H9 (cell line): Measurements from ENCODE around the gene C7orf57. TPM values are rescaled to one million over a fixed set of nuclear protein-coding genes. Genes with fewer than 3 reads are reported as not detected.

ENCODE experiments used
- DNase-seq: peaks from one replicate; pipeline ENCODE4 v3.0.0-alpha.2; 2017
- H2AFZ ChIP-seq: one replicate; pipeline ENCODE4 v1.6.1; 2013; ENCODE audit warnings: mild to moderate bottlenecking, low read length, control low read depth, moderate library complexity
- H2AK5ac ChIP-seq: 2 replicates; pipeline ENCODE4 v1.6.1; 2013; ENCODE audit warnings: low read length, control low read depth, mixed read lengths; ENCODE audit not compliant: insufficient read length
- H2BK120ac ChIP-seq: one replicate; pipeline ENCODE4 v1.6.1; 2013; ENCODE audit warnings: low read depth, mild to moderate bottlenecking, low read length, control low read depth, inconsistent platforms; ENCODE audit not compliant: poor library complexity, severe bottlenecking
- H2BK12ac ChIP-seq: 2 replicates; pipeline ENCODE4 v1.6.1; 2013; ENCODE audit warnings: low read length, control low read depth, mixed read lengths, low read depth; ENCODE audit not compliant: insufficient read length
- H2BK15ac ChIP-seq: 2 replicates; pipeline ENCODE4 v1.6.1; 2013; ENCODE audit warnings: low read depth, low read length, control low read depth
- H2BK20ac ChIP-seq: one replicate; pipeline ENCODE4 v1.6.1; 2013; ENCODE audit warnings: low read depth, mild to moderate bottlenecking, low read length, control low read depth, inconsistent platforms; ENCODE audit not compliant: poor library complexity, severe bottlenecking
- H2BK5ac ChIP-seq: 2 replicates; pipeline ENCODE4 v1.6.1; 2013; ENCODE audit warnings: low read length, control low read depth, mixed read lengths; ENCODE audit not compliant: insufficient read length
- H3K14ac ChIP-seq: 2 replicates; pipeline ENCODE4 v1.6.1; 2013; ENCODE audit warnings: low read length, control low read depth; ENCODE audit not compliant: insufficient read depth
- H3K18ac ChIP-seq: 2 replicates; pipeline ENCODE4 v1.6.1; 2013; ENCODE audit warnings: low read depth, mild to moderate bottlenecking, mixed read lengths, low read length, control low read depth; ENCODE audit not compliant: insufficient read length
- H3K23ac ChIP-seq: 2 replicates; pipeline ENCODE4 v1.6.1; 2013; ENCODE audit warnings: low read length, control low read depth, mixed read lengths, low read depth; ENCODE audit not compliant: insufficient read length
- H3K23me2 ChIP-seq: 2 replicates; pipeline ENCODE4 v1.6.1; 2013; ENCODE audit warnings: low read depth, mild to moderate bottlenecking, mixed read lengths, low read length, control low read depth; ENCODE audit not compliant: insufficient read length, poor library complexity, severe bottlenecking
- H3K27ac ChIP-seq: 2 replicates; pipeline ENCODE4 v1.5.1; 2013; ENCODE audit warnings: low read length, control low read depth, mixed read lengths, low read depth; ENCODE audit not compliant: insufficient read length
- H3K27me3 ChIP-seq: 2 replicates; pipeline ENCODE4 v1.6.1; 2013; ENCODE audit warnings: low read length, control low read depth, inconsistent platforms; ENCODE audit not compliant: insufficient read depth
- H3K4ac ChIP-seq: 2 replicates; pipeline ENCODE4 v1.6.1; 2013; ENCODE audit warnings: low read depth, mild to moderate bottlenecking, control low read depth, inconsistent platforms, low read length, moderate library complexity
- H3K4me1 ChIP-seq: 2 replicates; pipeline ENCODE4 v1.6.1; 2013; ENCODE audit warnings: low read length, control low read depth, inconsistent platforms; ENCODE audit not compliant: insufficient read depth
- H3K4me2 ChIP-seq: 2 replicates; pipeline ENCODE4 v1.6.1; 2013; ENCODE audit warnings: low read length, control low read depth, mixed read lengths; ENCODE audit not compliant: insufficient read length, insufficient read depth
- H3K56ac ChIP-seq: 2 replicates; pipeline ENCODE4 v1.6.1; 2013; ENCODE audit warnings: low read depth, mild to moderate bottlenecking, mixed read lengths, low read length, control low read depth; ENCODE audit not compliant: insufficient read length
- H3K79me1 ChIP-seq: 2 replicates; pipeline ENCODE4 v1.6.1; 2013; ENCODE audit warnings: low read depth, mild to moderate bottlenecking, moderate library complexity, low read length, control low read depth, inconsistent platforms; ENCODE audit not compliant: insufficient read depth, poor library complexity, severe bottlenecking
- H3K79me2 ChIP-seq: 2 replicates; pipeline ENCODE4 v1.6.1; 2013; ENCODE audit warnings: low read length, control low read depth, inconsistent platforms; ENCODE audit not compliant: insufficient read depth
- H3K9ac ChIP-seq: 2 replicates; pipeline ENCODE4 v1.6.1; 2013; ENCODE audit warnings: low read length, control low read depth, mixed read lengths; ENCODE audit not compliant: insufficient read length; ENCODE audit errors: extremely low read depth
- H3K9me3 ChIP-seq: one replicate; pipeline ENCODE4 v1.6.1; 2013; ENCODE audit warnings: low read depth, low read length, inconsistent platforms; ENCODE audit not compliant: control insufficient read depth
- H3T11ph ChIP-seq: one replicate; pipeline ENCODE4 v1.6.1; 2013; ENCODE audit warnings: mild to moderate bottlenecking, low read length, control low read depth, inconsistent platforms
- H4K20me1 ChIP-seq: one replicate; pipeline ENCODE4 v1.6.1; 2013; ENCODE audit not compliant: control insufficient read depth, insufficient read length, insufficient read depth
- H4K5ac ChIP-seq: 2 replicates; pipeline ENCODE4 v1.6.1; 2013; ENCODE audit warnings: low read depth, mild to moderate bottlenecking, mixed read lengths, low read length, control low read depth; ENCODE audit not compliant: insufficient read length
- H4K8ac ChIP-seq: replicated peaks from 2 replicates; pipeline ENCODE4 v1.6.1; 2013; ENCODE audit warnings: low read length, control low read depth, mixed read lengths, low read depth; ENCODE audit not compliant: insufficient read length
- H4K91ac ChIP-seq: 2 replicates; pipeline ENCODE4 v1.6.1; 2013; ENCODE audit warnings: low read depth, mild to moderate bottlenecking, moderate library complexity, mixed read lengths, low read length, control low read depth; ENCODE audit not compliant: insufficient read length
- H3K27ac Mint-ChIP-seq, 3 experiments: 2 replicates in 2 of 3; 3 replicates in 1 of 3; pipeline ENCODE4 v1.8.0; 2020 to 2021; ENCODE audit warnings: mixed read lengths in 3 of 3, mild to moderate bottlenecking in 1 of 3, moderate library complexity in 1 of 3
- H3K27me3 Mint-ChIP-seq: 2 replicates; pipeline ENCODE4 v1.8.0; 2021; ENCODE audit warnings: low read depth, mild to moderate bottlenecking, moderate library complexity, mixed read lengths
- H3K36me3 Mint-ChIP-seq, 3 experiments: 2 replicates in 2 of 3; 3 replicates in 1 of 3; pipeline ENCODE4 v1.8.0; 2020 to 2021; ENCODE audit warnings: low read depth in 3 of 3, mixed read lengths in 3 of 3; ENCODE audit not compliant: insufficient read depth in 1 of 3
- H3K4me1 Mint-ChIP-seq, 2 experiments: 2 replicates each; pipeline ENCODE4 v1.8.0; 2020; ENCODE audit warnings: mixed read lengths in 2 of 2
- H3K4me3 Mint-ChIP-seq, 2 experiments: 2 replicates in 1 of 2; 3 replicates in 1 of 2; pipeline ENCODE4 v1.8.0; 2020 to 2021; ENCODE audit warnings: mild to moderate bottlenecking in 2 of 2, mixed read lengths in 2 of 2, moderate library complexity in 1 of 2
- H3K9me3 Mint-ChIP-seq, 2 experiments: 2 replicates in 1 of 2; 3 replicates in 1 of 2; pipeline ENCODE4 v1.8.0; 2020; ENCODE audit warnings: mild to moderate bottlenecking in 2 of 2, mixed read lengths in 2 of 2, moderate library complexity in 1 of 2
- CTCF ChIP-seq: fragments of 200-600 bp; sonication (generic); conservative IDR thresholded peaks from 3 replicates; pipeline ENCODE4 v1.8.0; 2021; ENCODE audit warnings: antibody characterized with exemption, mild to moderate bottlenecking
- WGBS: extraction: QIAGEN DNeasy Blood & Tissue Kit; methylation state at CpG from one replicate; pipeline ENCODE4 v1.1.7; 2013; ENCODE audit warnings: missing lambda C conversion rate, low lambda C conversion rate, mixed read lengths; ENCODE audit not compliant: insufficient read length; ENCODE audit errors: extremely low coverage; 5-methylcytosine and 5-hydroxymethylcytosine counted together
- total RNA-seq: library from RNA; stranded (reverse); gene quantifications from 2 replicates; pipeline ENCODE4 v1.2.1, GENCODE V29; 2021

Gene C7orf57
- total RNA-seq, 1 experiment from 2014 or later = not detected

GRCh38 chr7:48035967-48036478 lies 680 bp downstream of the C7orf57 start:
- H3K4me1 ChIP-seq = peaks cover 13% of the 10 kb centered on the region; the same call in 1 of the 2 replicates
- H3K27me3 Mint-ChIP-seq = peaks cover 54% of the 10 kb centered on the region
- no peak overlapping the region for H3K4ac ChIP-seq
- no peak overlapping the region for H2BK15ac ChIP-seq
- WGBS = no CpG with 5 or more reads among the region's 42 CpGs
- H3K27me3 ChIP-seq = peaks cover 19% of the 10 kb centered on the region; the same call in 1 of the 2 replicates
- H3K27ac ChIP-seq = no peak overlapping the region
- H3K23me2 ChIP-seq = peaks cover 13% of the 10 kb centered on the region
- H2AK5ac ChIP-seq = no peak overlapping the region
- H3K4me1 Mint-ChIP-seq = peaks cover 43 to 51% of the 10 kb centered on the region in 2 experiments
- peak overlapping the region; percentile 71 to 84 for H3K4me3 Mint-ChIP-seq
- no peak overlapping the region for H3K56ac ChIP-seq
- no peak overlapping the region for H4K91ac ChIP-seq
- no peaks in the 10 kb centered on the region for H3K9me3 ChIP-seq
- H2AFZ ChIP-seq = no peak overlapping the region
- H3K14ac ChIP-seq = peak overlapping the region; percentile 28
- H2BK5ac ChIP-seq = no peak overlapping the region
- peak overlapping the region; percentile 84 for H3K4me2 ChIP-seq
- no peak overlapping the region for H2BK120ac ChIP-seq
- no peak for TF ChIP-seq CTCF
- H2BK20ac ChIP-seq = no peak overlapping the region
- H3K27ac Mint-ChIP-seq = peak overlapping the region in 2 of 3 experiments; percentile 24 to 40; a peak in 2 of 7 replicates
- no peak overlapping the region for H2BK12ac ChIP-seq
- H4K20me1 ChIP-seq = no peaks in the 10 kb centered on the region
- H3K79me1 ChIP-seq = no peaks in the 10 kb centered on the region
- H3K18ac ChIP-seq = peak overlapping the region; percentile 63
- DNase-seq = no peak
- H3K79me2 ChIP-seq = no peaks in the 10 kb centered on the region
- H4K8ac ChIP-seq = no peak overlapping the region
- no peaks in the 10 kb centered on the region for H3K9me3 Mint-ChIP-seq
- H3K36me3 Mint-ChIP-seq = no peaks in the 10 kb centered on the region
- H3T11ph ChIP-seq = no peak overlapping the region
- no peak overlapping the region for H3K9ac ChIP-seq
- H3K23ac ChIP-seq = no peak overlapping the region
- peak overlapping the region; percentile 13 for H4K5ac ChIP-seq
